Lower lobe of right lung (tissue), 2 donors: ENCODE results near the gene CCDC85C. TPM values are rescaled to one million over a fixed set of nuclear protein-coding genes. Genes with fewer than 3 reads are reported as not detected.

ENCODE experiments used
- ATAC-seq, 2 donors: fragments of 200-7000 bp; cut with Tn5 transposase; one replicate each; pipeline ENCODE4 v1.9.1; 2020 to 2022; ENCODE audit warnings: mild to moderate bottlenecking in 2 of 2, moderate library complexity in 2 of 2
- DNase-seq: peaks from one replicate; pipeline ENCODE4 v3.0.0-alpha.2; 2020
- H3K27ac ChIP-seq: fragments of 200-600 bp; one replicate; pipeline ENCODE4 v1.8.0; 2022
- H3K27me3 ChIP-seq: fragments of 200-600 bp; one replicate; pipeline ENCODE4 v1.8.0; 2022; ENCODE audit warnings: low read depth
- H3K36me3 ChIP-seq: fragments of 200-600 bp; one replicate; pipeline ENCODE4 v1.8.0; 2022; ENCODE audit warnings: mild to moderate bottlenecking
- H3K4me1 ChIP-seq: fragments of 200-600 bp; one replicate; pipeline ENCODE4 v1.8.0; 2022
- H3K4me3 ChIP-seq: fragments of 200-600 bp; one replicate; pipeline ENCODE4 v1.8.0; 2022; ENCODE audit warnings: mild to moderate bottlenecking
- H3K9me3 ChIP-seq: fragments of 200-600 bp; one replicate; pipeline ENCODE4 v1.8.0; 2022
- CTCF ChIP-seq: fragments of 200-600 bp; IDR thresholded peaks from one replicate; pipeline ENCODE4 v1.8.0; 2022; ENCODE audit warnings: antibody characterized with exemption, mild to moderate bottlenecking
- intact Hi-C: fragments of 100-400 bp; cut with DNase I; formaldehyde crosslinking; loops from one replicate; pipeline ENCODE4 v1.11.0; 2022
- total RNA-seq: library from RNA; stranded (reverse); fragmentation: NEBNext Ultra II Directional; extraction: Animal tissue kit (Norgen Biotek cat#: 25700); gene quantifications from one replicate; pipeline ENCODE4 v1.2.1, GENCODE V29; 2021
- donor health status: DM: no; HTN: yes; CAD: no; lungs with severe emphysema.

The CCDC85C gene
- total RNA-seq, 1 donor from 2014 or later = 15.3 TPM

GRCh38 chr14:99579120-99579836 lies 24.7 kb downstream of the CCDC85C start:
- peak; percentile 87 for DNase-seq
- H3K27ac ChIP-seq = peak overlapping the region; percentile 79
- H3K27me3 ChIP-seq = no peaks in the 10 kb centered on the region
- H3K4me3 ChIP-seq = peak overlapping the region; percentile 14
- intact Hi-C loops = no loop called here
- no peaks in the 10 kb centered on the region for H3K36me3 ChIP-seq
- TF ChIP-seq CTCF = no peak
- no peaks in the 10 kb centered on the region for H3K9me3 ChIP-seq
- peaks cover 54% of the 10 kb centered on the region for H3K4me1 ChIP-seq
- peak; percentile 83 to 86 for ATAC-seq

- Histone ChIP-seq H3K9me3 (no peaks in the 10 kb centered on the region), H3K27ac (peak overlapping the region; percentile 79), H3K27me3 (no peaks in the 10 kb centered on the region), H3K4me3 (peak overlapping the region; percentile 1), H3K36me3 (no peaks in the 10 kb centered on the region), H3K4me1 (peaks cover 61% of the 10 kb centered on the region)
- DNase-seq (no peak), ATAC-seq (no peak)
- no peak for TF ChIP-seq CTCF
- intact Hi-C loops = no loop called here
Observed at GRCh38 chr14:99578541-99579101, 25.4 kb downstream of the CCDC85C start.

- no peak for ATAC-seq
- H3K9me3 ChIP-seq = no peaks in the 10 kb centered on the region
- no peak for TF ChIP-seq CTCF
- DNase-seq = no peak
- no peaks in the 10 kb centered on the region for H3K27me3 ChIP-seq
- H3K4me3 ChIP-seq = no peak overlapping the region
- H3K4me1 ChIP-seq = peaks cover 77% of the 10 kb centered on the region
- H3K27ac ChIP-seq = peak overlapping the region; percentile 78
- intact Hi-C loops = no loop called here
- no peaks in the 10 kb centered on the region for H3K36me3 ChIP-seq
Observed at GRCh38 chr14:99576761-99577705, 27.0 kb downstream of the CCDC85C start.

- Histone ChIP-seq H3K36me3 (no peaks in the 10 kb centered on the region), H3K9me3 (no peaks in the 10 kb centered on the region), H3K27ac (peak overlapping the region; percentile 78), H3K27me3 (no peaks in the 10 kb centered on the region), H3K4me1 (peaks cover 84% of the 10 kb centered on the region), H3K4me3 (no peak overlapping the region)
- ATAC-seq = no peak
- no peak for DNase-seq
- intact Hi-C loops = no loop called here
- no peak for TF ChIP-seq CTCF
Observed at GRCh38 chr14:99576304-99576703, 27.7 kb downstream of the CCDC85C start.
